ENCODE data around the gene JAML. TPM values are rescaled to one million over a fixed set of nuclear protein-coding genes. Genes with fewer than 3 reads are reported as not detected.

Gene JAML
- polyA plus RNA-seq, 4 donors, result 2.2 to 3.2 (median 2.7) TPM

GRCh38 chr11:118240999-118241763 is 16.4 kb upstream of the JAML start:
- DNase-seq (ENCODE audit: low read depth in 4 of 4, low spot score in 2 of 4), result no peak

GRCh38 chr11:118239509-118240205 is 14.8 kb upstream of the JAML start:
- no peak for DNase-seq (ENCODE audit: low read depth in 4 of 4, low spot score in 2 of 4)

GRCh38 chr11:118238929-118239328 is 14.1 kb upstream of the JAML start:
- DNase-seq (ENCODE audit: low read depth in 4 of 4, low spot score in 2 of 4), result no peak

GRCh38 chr11:118238421-118238820 is 13.6 kb upstream of the JAML start:
- no peak for DNase-seq (ENCODE audit: low read depth in 4 of 4, low spot score in 2 of 4)

DNA sequence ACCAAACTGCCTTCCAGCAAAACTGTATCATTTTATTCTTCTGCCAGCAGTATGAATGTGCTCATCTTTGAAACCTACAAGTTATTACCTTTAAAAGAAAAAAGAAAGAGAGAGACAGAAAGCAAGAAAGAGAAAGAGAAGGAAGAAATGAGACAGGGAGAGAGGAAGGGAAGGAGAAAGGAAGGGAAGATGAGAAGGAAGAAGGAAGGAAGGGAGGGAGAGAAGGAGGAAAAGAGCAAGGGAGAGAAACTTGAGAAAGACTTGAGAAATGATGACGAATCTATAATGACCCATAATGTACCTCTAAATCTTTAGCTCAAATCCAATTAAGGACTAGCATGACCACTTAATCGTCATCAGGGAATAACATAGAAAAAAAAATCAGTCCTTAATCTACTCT is 11.4 kb upstream of the JAML start:
- no peak for DNase-seq (ENCODE audit: low read depth in 4 of 4, low spot score in 2 of 4)

- DNase-seq (ENCODE audit: low read depth in 4 of 4, low spot score in 2 of 4), result no peak
Measured at GRCh38 chr11:118234833-118235232, 10.0 kb upstream of the JAML start.

- no peak for DNase-seq (ENCODE audit: low read depth in 4 of 4, low spot score in 2 of 4)
Measured at GRCh38 chr11:118233850-118234249, 9.0 kb upstream of the JAML start.

DNA sequence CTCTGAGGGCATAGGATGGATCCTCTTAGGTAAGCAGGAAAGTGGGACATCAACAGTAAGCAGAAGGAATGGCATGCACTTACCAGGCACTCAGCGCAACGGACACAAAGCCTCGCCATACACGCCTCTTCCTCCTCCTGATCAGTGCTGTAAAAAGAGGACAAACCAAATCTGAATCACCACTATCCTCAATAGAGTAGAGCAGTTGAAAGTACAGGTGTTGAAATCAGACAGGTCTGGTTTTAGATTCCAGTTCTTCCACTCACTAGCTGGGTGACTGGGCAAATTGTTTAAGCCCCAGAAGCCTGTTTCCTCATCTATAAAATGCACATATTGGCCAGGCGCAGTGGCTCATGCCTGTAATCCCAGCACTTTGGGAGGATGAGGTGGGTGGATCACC is 8.6 kb upstream of the JAML start:
- no peak for DNase-seq (ENCODE audit: low read depth in 4 of 4, low spot score in 2 of 4)

- no peak for DNase-seq (ENCODE audit: low read depth in 4 of 4, low spot score in 2 of 4)
Measured at GRCh38 chr11:118232659-118233058, 7.8 kb upstream of the JAML start.

DNA sequence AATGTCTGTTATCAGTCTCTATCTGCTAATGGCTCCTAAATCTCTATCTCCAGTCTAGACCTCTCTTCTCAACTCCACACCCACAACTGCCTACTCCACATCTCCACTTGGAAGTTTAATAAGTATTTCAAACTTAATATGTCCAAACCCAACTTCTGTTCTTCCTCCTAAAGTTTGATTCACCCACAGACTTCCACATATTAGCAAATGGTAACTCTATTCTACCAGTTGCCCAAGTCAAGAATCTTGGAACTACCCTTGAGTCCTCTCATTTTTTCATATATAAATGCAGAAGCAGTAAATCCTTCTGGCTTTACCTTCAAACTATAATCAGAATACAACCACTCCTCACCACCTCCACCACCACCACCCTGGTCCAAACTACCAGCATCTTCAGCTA is 6.7 kb upstream of the JAML start:
- no peak for DNase-seq (ENCODE audit: low read depth in 4 of 4, low spot score in 2 of 4)

DNA sequence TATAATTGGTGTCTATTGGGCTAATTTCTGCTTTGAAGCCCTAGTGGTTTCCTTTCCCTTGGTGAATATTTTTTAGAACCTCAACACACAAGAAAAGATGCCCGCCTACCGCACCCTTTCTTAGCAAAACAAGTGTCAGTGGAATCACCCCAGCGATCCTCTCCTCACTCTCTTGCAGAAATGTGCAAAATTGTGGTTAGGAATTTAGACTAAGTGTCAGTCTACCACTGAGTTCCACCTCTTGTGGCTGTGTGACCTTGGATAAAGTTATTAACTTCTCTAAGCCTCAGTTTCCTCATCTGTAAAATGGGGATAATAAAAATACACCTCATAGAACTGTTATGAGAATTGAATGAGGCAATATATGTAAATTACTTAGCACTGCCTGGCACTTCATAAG is 5.3 kb upstream of the JAML start:
- DNase-seq (ENCODE audit: low read depth in 4 of 4, low spot score in 2 of 4), result no peak

DNA sequence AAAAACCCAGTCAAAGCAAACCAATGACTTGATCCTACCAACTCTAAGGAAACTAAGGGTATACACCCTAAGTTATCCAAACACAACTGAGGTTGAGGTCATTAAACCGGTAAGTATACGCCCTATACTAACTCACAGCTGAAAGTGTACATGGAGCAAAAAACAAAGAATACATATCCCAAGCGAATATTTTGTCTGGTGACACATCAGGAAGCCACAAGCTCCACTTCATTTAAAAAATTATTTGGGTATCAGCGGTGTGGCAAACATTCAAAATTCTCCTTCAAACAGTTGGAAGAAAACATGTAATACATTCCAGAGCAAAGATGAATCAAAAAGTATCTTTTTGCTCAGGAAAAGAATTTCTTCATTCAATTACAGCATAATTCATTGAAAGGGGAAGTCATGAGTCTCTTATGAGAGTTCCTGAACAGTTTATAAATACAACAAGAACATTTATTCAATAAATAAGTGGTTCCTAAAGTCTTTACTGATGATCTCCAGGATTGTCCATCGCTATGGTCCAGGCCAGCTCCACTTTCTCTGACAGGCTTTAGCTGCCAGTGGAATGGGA is 4.5 kb upstream of the JAML start:
- no peak for DNase-seq (ENCODE audit: low read depth in 4 of 4, low spot score in 2 of 4)

DNA sequence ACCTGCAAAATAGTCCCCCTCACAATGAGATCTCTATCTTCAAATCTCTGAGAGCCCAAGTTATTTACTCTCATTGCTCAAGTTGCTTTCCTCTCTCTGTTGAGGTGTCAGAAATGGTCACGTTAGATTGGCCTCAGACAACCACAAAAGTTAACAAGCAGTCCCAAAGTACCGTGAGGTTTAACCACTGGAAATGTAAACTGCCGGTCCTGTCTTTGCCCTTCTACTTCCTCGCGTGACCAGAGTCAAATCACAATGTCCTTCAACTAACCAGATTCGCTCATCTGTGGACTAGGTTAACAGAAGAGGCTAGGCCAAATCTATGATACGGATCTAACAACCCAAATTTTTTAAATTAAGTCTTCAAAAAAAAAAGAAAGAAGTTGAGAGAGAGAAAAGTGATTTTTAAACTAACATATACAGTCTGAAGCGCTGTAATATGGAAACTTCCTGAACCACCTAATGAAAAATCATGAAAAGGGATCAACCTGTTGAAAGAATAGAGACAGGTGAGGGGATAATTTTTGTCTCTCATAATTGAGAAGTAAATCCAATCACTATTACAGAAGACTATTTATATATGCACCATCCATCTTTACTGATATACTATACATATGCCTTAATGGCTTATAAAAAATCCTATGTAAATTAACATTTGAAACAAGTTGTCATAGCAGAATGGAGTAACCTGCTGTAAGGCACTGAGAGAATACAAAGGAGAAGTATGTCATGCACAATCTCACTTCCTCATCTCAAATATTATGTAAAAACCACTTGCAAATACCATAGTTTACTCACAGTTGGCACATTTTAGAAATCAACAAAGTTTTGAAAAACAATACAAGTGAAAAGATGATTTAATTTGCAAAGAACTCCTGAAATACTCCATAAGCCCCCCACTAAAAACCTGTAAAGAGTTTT is 3.3 kb upstream of the JAML start:
- DNase-seq (ENCODE audit: low read depth in 4 of 4, low spot score in 2 of 4), result no peak

- no peak for DNase-seq (ENCODE audit: low read depth in 4 of 4, low spot score in 2 of 4)
Measured at GRCh38 chr11:118226781-118227180, 2.0 kb upstream of the JAML start.

DNA sequence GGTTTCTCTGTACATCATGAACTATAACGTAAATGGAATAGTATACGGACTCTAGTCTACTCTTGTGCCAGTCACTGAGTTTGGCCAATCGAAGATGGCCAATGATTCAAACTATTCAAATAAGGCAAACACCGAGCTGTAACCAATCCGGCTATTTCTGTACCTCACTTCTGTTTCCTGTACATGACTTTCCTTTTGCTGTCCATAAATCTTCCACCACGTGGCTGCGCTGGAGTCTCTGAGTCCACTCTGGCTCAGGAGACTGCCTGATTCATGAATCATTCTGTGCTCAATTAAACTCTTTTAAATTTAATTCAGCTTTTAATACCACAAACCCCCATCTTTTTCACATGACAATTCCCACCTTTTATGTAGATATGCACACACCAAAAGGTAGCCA is 1.5 kb upstream of the JAML start:
- no peak for DNase-seq (ENCODE audit: low read depth in 4 of 4, low spot score in 2 of 4)

GRCh38 chr11:118223992-118224391 is 819 bp downstream of the JAML start:
- no peak for DNase-seq (ENCODE audit: low read depth in 4 of 4, low spot score in 2 of 4)

GRCh38 chr11:118223570-118223969 is 1.2 kb downstream of the JAML start:
- DNase-seq (ENCODE audit: low read depth in 4 of 4, low spot score in 2 of 4), result no peak

DNA sequence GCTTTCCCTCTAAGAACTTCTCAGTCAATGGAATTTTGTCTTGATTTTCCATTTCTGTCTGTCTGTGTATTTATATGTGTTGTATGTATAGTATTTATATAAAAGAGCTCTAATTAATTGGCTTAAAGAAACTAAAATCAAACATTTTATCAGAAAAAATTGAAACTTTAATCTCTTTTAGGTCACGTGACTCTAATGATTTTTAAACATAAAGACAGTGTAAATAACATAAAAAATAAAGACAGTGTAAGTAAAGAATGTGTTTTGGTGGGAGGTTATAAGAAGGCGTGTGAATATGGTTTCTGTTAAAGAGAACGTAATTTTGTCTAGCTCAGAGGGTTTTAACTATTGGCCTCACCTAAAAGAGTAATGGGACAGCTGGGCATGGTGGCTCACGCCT is 2.4 kb downstream of the JAML start:
- DNase-seq (ENCODE audit: low read depth in 4 of 4, low spot score in 2 of 4), result no peak

DNA sequence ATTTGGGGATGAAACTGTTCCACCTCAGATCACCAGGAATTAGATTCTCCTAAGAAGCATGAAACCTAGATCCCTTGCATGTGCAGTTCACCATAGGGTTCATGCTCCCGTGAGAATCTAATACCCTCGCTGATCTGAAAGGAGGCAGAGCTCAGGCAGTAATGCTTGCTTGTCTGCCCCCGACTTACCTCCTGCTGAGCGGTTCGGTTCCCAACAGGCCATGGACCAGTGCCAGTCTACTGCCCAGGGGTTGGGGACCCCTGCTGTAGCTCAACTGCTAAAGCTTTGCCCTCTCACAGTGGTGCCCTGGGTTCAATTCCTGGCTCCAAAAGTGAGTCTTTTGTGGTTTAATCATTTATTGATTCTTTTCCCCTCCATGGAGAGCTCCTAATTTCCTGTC is 3.4 kb downstream of the JAML start:
- no peak for DNase-seq (ENCODE audit: low read depth in 4 of 4, low spot score in 2 of 4)

GRCh38 chr11:118219732-118220131 is 5.1 kb downstream of the JAML start:
- no peak for DNase-seq (ENCODE audit: low read depth in 4 of 4, low spot score in 2 of 4)

- no peak for DNase-seq (ENCODE audit: low read depth in 4 of 4, low spot score in 2 of 4)
Measured at GRCh38 chr11:118219244-118219643, 5.6 kb downstream of the JAML start.

Data from left renal cortex interstitium (tissue), 4 donors.